Loucy (cell line): ENCODE results near the gene MAP3K10.

Experiments
- H2AFZ ChIP-seq: fragments of 200-600 bp; sonication (generic); 2 replicates; pipeline ENCODE4 v1.6.0; 2016; ENCODE audit warnings: antibody characterized with exemption, mild to moderate bottlenecking, low read length, moderate library complexity
- H3F3A ChIP-seq: fragments of 200-600 bp; 2 replicates; pipeline ENCODE4 v1.6.0; 2016; ENCODE audit warnings: antibody characterized with exemption, low read depth, mild to moderate bottlenecking
- H3K27me3 ChIP-seq: fragments of 200-600 bp; sonication (generic); 2 replicates; pipeline ENCODE4 v1.6.1; 2014; ENCODE audit warnings: low read length, mild to moderate bottlenecking; ENCODE audit not compliant: insufficient read depth, poor library complexity, severe bottlenecking
- H3K36me3 ChIP-seq: fragments of 200-600 bp; sonication (generic); 2 replicates; pipeline ENCODE4 v1.6.1; 2016; ENCODE audit warnings: low read length; ENCODE audit not compliant: insufficient read depth
- H3K4me1 ChIP-seq: fragments of 200-600 bp; sonication (generic); 2 replicates; pipeline ENCODE4 v1.5.1; 2014; ENCODE audit warnings: low read length, mild to moderate bottlenecking; ENCODE audit not compliant: insufficient read depth, poor library complexity, severe bottlenecking
- H3K4me2 ChIP-seq: fragments of 200-600 bp; sonication (generic); 2 replicates; pipeline ENCODE4 v1.6.0; 2014; ENCODE audit warnings: antibody characterized with exemption, low read length, low read depth, mild to moderate bottlenecking; ENCODE audit not compliant: poor library complexity, severe bottlenecking
- H3K4me3 ChIP-seq: fragments of 200-600 bp; sonication (generic); 2 replicates; pipeline ENCODE4 v1.5.1; 2014; ENCODE audit warnings: low read length, mild to moderate bottlenecking, mixed read lengths; ENCODE audit not compliant: poor library complexity, severe bottlenecking
- H3K79me2 ChIP-seq: fragments of 200-600 bp; sonication (generic); 2 replicates; pipeline ENCODE4 v1.6.1; 2014; ENCODE audit warnings: low read length; ENCODE audit not compliant: insufficient read depth
- H3K9ac ChIP-seq: fragments of 200-600 bp; sonication (generic); 2 replicates; pipeline ENCODE4 v1.6.0; 2014; ENCODE audit warnings: mild to moderate bottlenecking, low read depth, low read length, moderate library complexity; ENCODE audit not compliant: poor library complexity, severe bottlenecking
- H3K9me2 ChIP-seq: fragments of 200-600 bp; sonication (generic); replicated peaks from 2 replicates; pipeline ENCODE4 v1.6.1; 2016; ENCODE audit warnings: low read depth, low read length, mixed read lengths
- H3K9me3 ChIP-seq: fragments of 200-600 bp; sonication (generic); 2 replicates; pipeline ENCODE4 v1.6.1; 2014; ENCODE audit warnings: mild to moderate bottlenecking, antibody characterized with exemption, low read length, low read depth; ENCODE audit not compliant: insufficient read depth
- H4K20me1 ChIP-seq: fragments of 200-600 bp; sonication (generic); 2 replicates; pipeline ENCODE4 v1.6.0; 2014; ENCODE audit warnings: antibody characterized with exemption, low read length, mild to moderate bottlenecking; ENCODE audit not compliant: insufficient read depth, poor library complexity, severe bottlenecking
- EZH2phosphoT487 ChIP-seq: fragments of 200-600 bp; IDR thresholded peaks from 2 replicates; pipeline ENCODE4 v1.6.1; 2018; ENCODE audit warnings: antibody characterized with exemption, mild to moderate bottlenecking, moderate library complexity, borderline replicate concordance
- TF ChIP-seq, protein P1 (sequence below): fragments of 200-600 bp; sonication (generic); conservative IDR thresholded peaks from 2 replicates; pipeline ENCODE4 v1.5.1; 2014; ENCODE audit warnings: mild to moderate bottlenecking, antibody characterized with exemption, low read length

MAP3K10 gene

DNA sequence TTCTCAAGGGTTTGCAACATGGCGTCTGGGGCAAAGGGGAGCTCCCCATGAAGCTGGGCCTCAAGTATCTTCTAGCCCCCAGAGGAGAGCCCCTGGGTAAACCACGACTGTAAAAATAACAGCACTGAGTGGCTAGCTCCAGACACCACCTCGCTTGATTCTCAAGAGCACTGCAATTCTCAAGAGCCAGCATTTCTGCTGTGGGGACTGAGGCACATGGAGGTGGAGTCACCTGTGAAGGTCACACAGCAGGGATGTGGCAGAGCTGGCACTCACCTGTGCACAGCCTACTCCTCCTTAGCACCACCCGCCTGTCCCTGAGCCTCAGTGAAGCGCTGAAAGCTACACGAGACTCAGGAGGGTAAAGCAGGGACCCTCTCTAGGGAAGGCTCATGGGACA is 56.0 kb downstream of the MAP3K10 start:
- Histone ChIP-seq H3K4me1 (no peaks in the 10 kb centered on the region), H3K4me3 (no peak overlapping the region), H3K27me3 (no peaks in the 10 kb centered on the region), H2AFZ (no peak overlapping the region), H3K4me2 (no peak overlapping the region), H3K9ac (no peak overlapping the region), H3K79me2 (peaks cover 18% of the 10 kb centered on the region; the same call in 1 of the 2 replicates), H4K20me1 (no peaks in the 10 kb centered on the region), H3K9me2 (no peaks in the 10 kb centered on the region), H3F3A (no peaks in the 10 kb centered on the region), H3K9me3 (no peaks in the 10 kb centered on the region), H3K36me3 (peaks cover 29% of the 10 kb centered on the region; the same call in 1 of the 2 replicates)
- no peak for TF ChIP-seq EZH2phosphoT487
- TF ChIP-seq, protein P1, sequence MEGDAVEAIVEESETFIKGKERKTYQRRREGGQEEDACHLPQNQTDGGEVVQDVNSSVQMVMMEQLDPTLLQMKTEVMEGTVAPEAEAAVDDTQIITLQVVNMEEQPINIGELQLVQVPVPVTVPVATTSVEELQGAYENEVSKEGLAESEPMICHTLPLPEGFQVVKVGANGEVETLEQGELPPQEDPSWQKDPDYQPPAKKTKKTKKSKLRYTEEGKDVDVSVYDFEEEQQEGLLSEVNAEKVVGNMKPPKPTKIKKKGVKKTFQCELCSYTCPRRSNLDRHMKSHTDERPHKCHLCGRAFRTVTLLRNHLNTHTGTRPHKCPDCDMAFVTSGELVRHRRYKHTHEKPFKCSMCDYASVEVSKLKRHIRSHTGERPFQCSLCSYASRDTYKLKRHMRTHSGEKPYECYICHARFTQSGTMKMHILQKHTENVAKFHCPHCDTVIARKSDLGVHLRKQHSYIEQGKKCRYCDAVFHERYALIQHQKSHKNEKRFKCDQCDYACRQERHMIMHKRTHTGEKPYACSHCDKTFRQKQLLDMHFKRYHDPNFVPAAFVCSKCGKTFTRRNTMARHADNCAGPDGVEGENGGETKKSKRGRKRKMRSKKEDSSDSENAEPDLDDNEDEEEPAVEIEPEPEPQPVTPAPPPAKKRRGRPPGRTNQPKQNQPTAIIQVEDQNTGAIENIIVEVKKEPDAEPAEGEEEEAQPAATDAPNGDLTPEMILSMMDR = no peak

DNA sequence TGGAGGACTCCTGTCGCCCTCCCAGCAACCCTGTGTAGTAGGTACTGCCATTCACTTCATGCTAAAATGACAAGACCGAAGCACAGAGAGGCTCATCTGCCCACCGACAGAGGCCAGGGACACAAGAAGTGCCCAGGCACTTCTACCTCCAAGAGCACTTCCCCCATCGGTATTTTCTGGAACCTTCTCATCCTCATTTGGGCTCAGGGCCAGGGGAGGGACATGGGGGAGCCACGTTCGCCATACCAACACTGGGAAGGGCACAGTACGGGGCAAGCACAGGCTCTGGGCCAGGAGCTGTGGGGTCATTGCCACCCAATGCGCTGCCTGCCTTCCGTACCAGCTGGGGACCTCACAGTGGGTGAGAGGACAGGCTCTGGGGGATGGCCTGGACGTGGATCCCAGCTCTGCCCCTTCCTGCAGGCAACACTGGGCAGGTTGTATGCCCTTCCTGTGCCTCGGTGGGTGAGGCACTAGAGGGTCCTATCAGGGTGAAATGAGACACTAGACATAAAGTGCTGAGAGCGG is 56.6 kb downstream of the MAP3K10 start:
- H2AFZ ChIP-seq = no peak overlapping the region
- no peaks in the 10 kb centered on the region for H3K4me1 ChIP-seq
- no peaks in the 10 kb centered on the region for H3K9me2 ChIP-seq
- H3F3A ChIP-seq = no peaks in the 10 kb centered on the region
- no peaks in the 10 kb centered on the region for H4K20me1 ChIP-seq
- no peak overlapping the region for H3K4me3 ChIP-seq
- no peak overlapping the region for H3K4me2 ChIP-seq
- H3K9me3 ChIP-seq = no peaks in the 10 kb centered on the region
- H3K36me3 ChIP-seq = peaks cover 31% of the 10 kb centered on the region; the same call in 1 of the 2 replicates
- H3K9ac ChIP-seq = no peak overlapping the region
- peaks cover 18% of the 10 kb centered on the region; the same call in 1 of the 2 replicates for H3K79me2 ChIP-seq
- TF ChIP-seq, protein P1 = no peak
- no peak for TF ChIP-seq EZH2phosphoT487
- no peaks in the 10 kb centered on the region for H3K27me3 ChIP-seq

DNA sequence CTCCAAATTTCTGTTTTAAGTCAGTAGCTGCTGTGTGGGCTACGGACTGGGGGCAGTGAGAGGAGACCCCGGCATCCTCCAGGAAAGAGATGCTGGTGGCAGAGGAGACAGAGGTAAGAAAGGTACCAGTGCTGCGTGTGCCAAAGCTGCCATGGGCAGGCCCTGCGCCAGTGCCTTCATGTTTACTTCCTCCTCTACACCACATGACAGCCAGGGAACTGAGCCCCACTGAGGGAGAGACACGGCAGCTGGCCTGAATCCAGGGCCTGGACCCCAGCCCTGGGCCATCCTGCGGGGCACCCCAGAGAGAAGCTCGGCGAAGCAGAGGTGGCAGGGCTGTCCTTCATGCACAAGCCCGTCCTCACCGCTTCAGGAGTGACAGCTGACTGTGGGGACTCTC is 58.0 kb downstream of the MAP3K10 start:
- no peak overlapping the region for H3K4me2 ChIP-seq
- no peaks in the 10 kb centered on the region for H3K27me3 ChIP-seq
- no peak overlapping the region for H3K4me3 ChIP-seq
- TF ChIP-seq, protein P1 = no peak
- no peak for TF ChIP-seq EZH2phosphoT487
- H3K79me2 ChIP-seq = peaks cover 18% of the 10 kb centered on the region; the same call in 1 of the 2 replicates
- no peak overlapping the region for H2AFZ ChIP-seq
- H3K9ac ChIP-seq = no peak overlapping the region
- H3K4me1 ChIP-seq = no peaks in the 10 kb centered on the region
- no peaks in the 10 kb centered on the region for H3F3A ChIP-seq
- no peaks in the 10 kb centered on the region for H3K9me3 ChIP-seq
- H3K9me2 ChIP-seq = no peaks in the 10 kb centered on the region
- no peaks in the 10 kb centered on the region for H4K20me1 ChIP-seq
- H3K36me3 ChIP-seq = peaks cover 45% of the 10 kb centered on the region; the same call in 1 of the 2 replicates
